Parathyroid adenoma (tissue), 2 donors: ENCODE results near the gene ZNF346.

ENCODE experiments used
- H2AFZ ChIP-seq: fragments of 300-600 bp; sonication (generic); one replicate; pipeline ENCODE4 v1.7.0; 2017; ENCODE audit warnings: antibody characterized with exemption, mild to moderate bottlenecking
- H3K27ac ChIP-seq: fragments of 300-600 bp; sonication (generic); one replicate; pipeline ENCODE4 v1.7.0; 2017
- H3K27me3 ChIP-seq: fragments of 300-600 bp; sonication (generic); one replicate; pipeline ENCODE4 v1.7.0; 2017; ENCODE audit warnings: low read length; ENCODE audit not compliant: control insufficient read depth, insufficient read depth
- H3K36me3 ChIP-seq: fragments of 300-600 bp; sonication (generic); one replicate; pipeline ENCODE4 v1.7.0; 2017; ENCODE audit warnings: low read length; ENCODE audit not compliant: control insufficient read depth, insufficient read depth
- H3K4me1 ChIP-seq: fragments of 300-600 bp; sonication (generic); one replicate; pipeline ENCODE4 v1.7.0; 2017; ENCODE audit warnings: control low read depth
- H3K4me2 ChIP-seq: fragments of 300-600 bp; sonication (generic); one replicate; pipeline ENCODE4 v1.7.0; 2017; ENCODE audit warnings: low read length
- H3K4me3 ChIP-seq: fragments of 300-600 bp; sonication (generic); one replicate; pipeline ENCODE4 v1.7.0; 2017; ENCODE audit warnings: low read depth, low read length
- H3K79me2 ChIP-seq: fragments of 300-600 bp; sonication (generic); one replicate; pipeline ENCODE4 v1.7.0; 2017; ENCODE audit warnings: control low read depth
- H3K9ac ChIP-seq: fragments of 300-600 bp; sonication (generic); one replicate; pipeline ENCODE4 v1.7.0; 2017; ENCODE audit warnings: mild to moderate bottlenecking
- H3K9me3 ChIP-seq: fragments of 300-600 bp; sonication (generic); one replicate; pipeline ENCODE4 v1.7.0; 2017; ENCODE audit warnings: low read length; ENCODE audit not compliant: control insufficient read depth
- CTCF ChIP-seq: fragments of 300-600 bp; sonication (generic); IDR thresholded peaks from one replicate; pipeline ENCODE4 v1.7.0; 2017; ENCODE audit warnings: antibody characterized with exemption, mild to moderate bottlenecking
- donor health status: primary hyperparathyroidism.

ZNF346 gene

GRCh38 chr5:177093803-177094202 lies 71.3 kb downstream of the ZNF346 start:
- H3K9ac ChIP-seq, result no peak overlapping the region
- H3K27ac ChIP-seq, result no peak overlapping the region
- H3K36me3 ChIP-seq, result no peaks in the 10 kb centered on the region
- H2AFZ ChIP-seq, result no peak overlapping the region
- no peaks in the 10 kb centered on the region for H3K4me1 ChIP-seq
- no peak overlapping the region for H3K4me3 ChIP-seq
- H3K79me2 ChIP-seq, result no peaks in the 10 kb centered on the region
- H3K9me3 ChIP-seq, result no peaks in the 10 kb centered on the region
- H3K4me2 ChIP-seq, result no peak overlapping the region
- no peaks in the 10 kb centered on the region for H3K27me3 ChIP-seq
- no peak for TF ChIP-seq CTCF

- Histone ChIP-seq H3K27me3 (no peaks in the 10 kb centered on the region), H3K36me3 (no peaks in the 10 kb centered on the region), H3K4me1 (no peaks in the 10 kb centered on the region), H3K27ac (no peak overlapping the region), H3K4me3 (no peak overlapping the region), H3K9ac (no peak overlapping the region), H3K4me2 (no peak overlapping the region), H3K9me3 (no peaks in the 10 kb centered on the region), H3K79me2 (no peaks in the 10 kb centered on the region), H2AFZ (no peak overlapping the region)
- TF ChIP-seq CTCF, result no peak
Observed at GRCh38 chr5:177094224-177095087, 72.0 kb downstream of the ZNF346 start.

DNA sequence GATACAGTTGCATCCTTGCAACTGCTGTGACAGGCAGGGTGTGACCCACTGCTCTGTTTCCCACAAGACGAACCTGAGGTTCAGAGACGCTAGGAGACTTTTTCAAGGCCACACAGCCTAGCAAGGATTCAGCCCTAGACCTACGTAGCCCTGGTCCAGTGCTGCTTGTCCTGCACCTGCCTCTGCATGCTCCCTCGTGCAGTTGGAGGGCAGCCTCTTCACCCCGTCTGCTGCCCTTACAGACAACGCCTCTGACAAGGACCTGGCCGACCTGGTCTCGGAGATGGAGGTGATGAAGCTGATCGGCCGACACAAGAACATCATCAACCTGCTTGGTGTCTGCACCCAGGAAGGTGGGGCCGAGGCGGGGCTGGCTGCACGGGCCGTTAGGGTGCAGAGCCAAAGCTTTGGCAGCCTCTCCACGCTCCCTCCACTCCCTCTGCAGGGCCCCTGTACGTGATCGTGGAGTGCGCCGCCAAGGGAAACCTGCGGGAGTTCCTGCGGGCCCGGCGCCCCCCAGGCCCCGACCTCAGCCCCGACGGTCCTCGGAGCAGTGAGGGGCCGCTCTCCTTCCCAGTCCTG lies 72.7 kb downstream of the ZNF346 start:
- no peak overlapping the region for H3K27ac ChIP-seq
- H3K4me2 ChIP-seq, result no peak overlapping the region
- no peak for TF ChIP-seq CTCF
- no peak overlapping the region for H3K4me3 ChIP-seq
- no peaks in the 10 kb centered on the region for H3K36me3 ChIP-seq
- H3K9me3 ChIP-seq, result no peaks in the 10 kb centered on the region
- no peaks in the 10 kb centered on the region for H3K4me1 ChIP-seq
- no peaks in the 10 kb centered on the region for H3K79me2 ChIP-seq
- H2AFZ ChIP-seq, result no peak overlapping the region
- no peaks in the 10 kb centered on the region for H3K27me3 ChIP-seq
- no peak overlapping the region for H3K9ac ChIP-seq

GRCh38 chr5:177096162-177097015 lies 73.9 kb downstream of the ZNF346 start:
- no peak overlapping the region for H3K9ac ChIP-seq
- H2AFZ ChIP-seq, result no peak overlapping the region
- H3K9me3 ChIP-seq, result no peaks in the 10 kb centered on the region
- H3K4me3 ChIP-seq, result no peak overlapping the region
- TF ChIP-seq CTCF, result no peak
- H3K4me1 ChIP-seq, result no peaks in the 10 kb centered on the region
- no peak overlapping the region for H3K4me2 ChIP-seq
- H3K27ac ChIP-seq, result no peak overlapping the region
- H3K36me3 ChIP-seq, result no peaks in the 10 kb centered on the region
- no peaks in the 10 kb centered on the region for H3K27me3 ChIP-seq
- H3K79me2 ChIP-seq, result no peaks in the 10 kb centered on the region
